Measurements from ENCODE around the gene NSG1. TPM values are rescaled to one million over a fixed set of nuclear protein-coding genes. Genes with fewer than 3 reads are reported as not detected.

Gene NSG1
- total RNA-seq, 1 donor from 2014 or later, result 2.4 TPM

GRCh38 chr4:4413373-4413725, 26.4 kb downstream of the NSG1 start:
- TF ChIP-seq CTCF (IDR thresholded peaks at IDR 0.05; ENCODE audit: insufficient read depth, low read length, severe bottlenecking), result no peak
- FAIRE-seq (no peak), DNase-seq (ENCODE audit: low read depth) (no peak)
- H3K4me3 ChIP-seq (ENCODE audit: low read depth, low read length), result no peak overlapping the region
- no peaks in the 10 kb centered on the region for H3K27me3 ChIP-seq (ENCODE audit: control insufficient read depth, insufficient read depth, low read length)
- peaks cover 8% of the 10 kb centered on the region for H3K36me3 ChIP-seq (ENCODE audit: control insufficient read depth, insufficient read depth, low read length)

GRCh38 chr4:4413806-4414205, 26.9 kb downstream of the NSG1 start:
- no peak for DNase-seq (ENCODE audit: low read depth)
- Histone ChIP-seq H3K27me3 (ENCODE audit: control insufficient read depth, insufficient read depth, low read length) (no peaks in the 10 kb centered on the region), H3K36me3 (ENCODE audit: control insufficient read depth, insufficient read depth, low read length) (peaks cover 9% of the 10 kb centered on the region), H3K4me3 (ENCODE audit: low read depth, low read length) (no peak overlapping the region)
- FAIRE-seq, result no peak
- no peak for TF ChIP-seq CTCF (IDR thresholded peaks at IDR 0.05; ENCODE audit: insufficient read depth, low read length, severe bottlenecking)

GRCh38 chr4:4415107-4415805, 28.4 kb downstream of the NSG1 start:
- H3K4me3 ChIP-seq (ENCODE audit: low read depth, low read length), result no peak overlapping the region
- TF ChIP-seq CTCF (IDR thresholded peaks at IDR 0.05; ENCODE audit: insufficient read depth, low read length, severe bottlenecking), result no peak
- peaks cover 8% of the 10 kb centered on the region for H3K36me3 ChIP-seq (ENCODE audit: control insufficient read depth, insufficient read depth, low read length)
- DNase-seq (ENCODE audit: low read depth) (no peak), FAIRE-seq (no peak)
- H3K27me3 ChIP-seq (ENCODE audit: control insufficient read depth, insufficient read depth, low read length), result no peaks in the 10 kb centered on the region

- no peaks in the 10 kb centered on the region for H3K27me3 ChIP-seq (ENCODE audit: control insufficient read depth, insufficient read depth, low read length)
- TF ChIP-seq CTCF (IDR thresholded peaks at IDR 0.05; ENCODE audit: insufficient read depth, low read length, severe bottlenecking), result no peak
- DNase-seq (ENCODE audit: low read depth) (no peak), FAIRE-seq (no peak)
- no peak overlapping the region for H3K4me3 ChIP-seq (ENCODE audit: low read depth, low read length)
- H3K36me3 ChIP-seq (ENCODE audit: control insufficient read depth, insufficient read depth, low read length), result peaks cover 13% of the 10 kb centered on the region
These were observed 29.2 kb downstream of the NSG1 start for GRCh38 chr4:4415806-4416805.

GRCh38 chr4:4416981-4417380, 30.1 kb downstream of the NSG1 start:
- no peak for FAIRE-seq
- DNase-seq (ENCODE audit: low read depth), result no peak
- peaks cover 14% of the 10 kb centered on the region for H3K36me3 ChIP-seq (ENCODE audit: control insufficient read depth, insufficient read depth, low read length)
- H3K27me3 ChIP-seq (ENCODE audit: control insufficient read depth, insufficient read depth, low read length), result no peaks in the 10 kb centered on the region
- no peak for TF ChIP-seq CTCF (IDR thresholded peaks at IDR 0.05; ENCODE audit: insufficient read depth, low read length, severe bottlenecking)
- H3K4me3 ChIP-seq (ENCODE audit: low read depth, low read length), result no peak overlapping the region
